HepG2 (cell line): ENCODE results near the gene TMEM238. TPM values are rescaled to one million over a fixed set of nuclear protein-coding genes. Genes with fewer than 3 reads are reported as not detected.

ENCODE experiments used
- ATAC-seq: fragments of 200-7000 bp; cut with Tn5 transposase; 3 replicates; pipeline ENCODE4 v1.9.1; 2020; ENCODE audit warnings: mild to moderate bottlenecking, moderate library complexity
- BruUV-seq: library from RNA; stranded (reverse); fragments of 400-500 nt; replicated peaks from 2 replicates; lab custom pipeline; 2021; lab: Mats Ljungman, UMichigan
- CTCF ChIA-PET: fragments of 300-600 bp; formaldehyde crosslinking; extraction: SDS; loops from one replicate; lab custom pipeline; 2021; ENCODE audit warnings: low total read pairs, inconsistent platforms, low intra/inter-chr PET ratio; lab: Yijun Ruan, JAX
- POLR2A ChIA-PET: fragments of 350-600 bp; sonication (Branson Sonifier 250); formaldehyde crosslinking; loops from one replicate; lab custom pipeline; 2020; ENCODE audit warnings: antibody characterized with exemption, inconsistent platforms; lab: Yijun Ruan, JAX
- DNase-seq: peaks from one replicate; pipeline ENCODE4 v3.0.0-alpha.2; 2015; ENCODE audit warnings: low spot score
- FAIRE-seq: peaks from 3 replicates; lab custom pipeline; 2011; peaks lifted over from hg19 to GRCh38; lab: Jason Lieb, UNC
- H2AFZ ChIP-seq: one replicate; pipeline ENCODE4 v1.6.1; 2011; ENCODE audit warnings: low read length, inconsistent platforms
- H3K27ac ChIP-seq: fragments of 300-600 bp; 3 replicates; pipeline ENCODE4 v1.8.0; 2011; ENCODE audit warnings: mixed run types, mild to moderate bottlenecking, mixed read lengths, low read length, inconsistent platforms; ENCODE audit not compliant: insufficient read depth; ENCODE audit errors: extremely low read length
- H3K27me3 ChIP-seq, 2 experiments: fragments of 200-600 bp in 1 of 2; 2 replicates in 1 of 2; 3 replicates in 1 of 2; pipeline versions ENCODE4 v1.6.0 to v1.8.0; 2011; ENCODE audit warnings: low read length in 2 of 2, mild to moderate bottlenecking in 2 of 2, moderate library complexity in 2 of 2, inconsistent platforms in 1 of 2; ENCODE audit not compliant: insufficient read depth in 2 of 2, control insufficient read depth in 1 of 2
- H3K36me3 ChIP-seq, 2 experiments: fragments of 200-600 bp in 1 of 2; replicated peaks in 1 of 2; 2 replicates in 1 of 2; 3 replicates in 1 of 2; pipeline versions ENCODE4 v1.5.1 to v1.8.0; 2011; ENCODE audit warnings: low read length in 2 of 2, inconsistent platforms in 1 of 2; ENCODE audit not compliant: insufficient read depth in 2 of 2, control insufficient read depth in 1 of 2
- H3K4me1 ChIP-seq: 2 replicates; pipeline ENCODE4 v1.5.1; 2012; ENCODE audit warnings: low read length, inconsistent platforms; ENCODE audit not compliant: insufficient read depth
- H3K4me2 ChIP-seq: 2 replicates; pipeline ENCODE4 v1.6.0; 2011; ENCODE audit warnings: low read depth, low read length, inconsistent platforms
- H3K4me3 ChIP-seq, 3 experiments: fragments of 200-600 bp in 1 of 3; sonication (generic), shearing (Covaris generic) in 1 of 3; replicated peaks in 1 of 3; 2 replicates each; pipeline ENCODE4 v1.5.1; 2011 to 2016; ENCODE audit warnings: low read length in 3 of 3, inconsistent platforms in 2 of 3, low read depth in 2 of 3, mild to moderate bottlenecking in 2 of 3, control low read depth in 1 of 3, mixed read lengths in 1 of 3; ENCODE audit not compliant: insufficient read depth in 1 of 3
- H3K79me2 ChIP-seq: one replicate; pipeline ENCODE4 v1.6.1; 2011; ENCODE audit warnings: low read length, inconsistent platforms; ENCODE audit not compliant: insufficient read depth
- H3K9ac ChIP-seq: 2 replicates; pipeline ENCODE4 v1.6.0; 2011; ENCODE audit warnings: mild to moderate bottlenecking, low read depth, low read length, inconsistent platforms; ENCODE audit not compliant: insufficient read depth
- H3K9me3 ChIP-seq: 2 replicates; pipeline ENCODE4 v1.5.1; 2012; ENCODE audit warnings: mild to moderate bottlenecking, low read length
- H4K20me1 ChIP-seq: 2 replicates; pipeline ENCODE4 v1.6.0; 2011; ENCODE audit warnings: inconsistent platforms, mild to moderate bottlenecking, low read length, moderate library complexity; ENCODE audit not compliant: insufficient read depth
- ATF1 ChIP-seq: IDR thresholded peaks from 2 replicates; pipeline ENCODE4 v1.6.1; 2016; ENCODE audit warnings: mild to moderate bottlenecking, control low read depth
- CENPBD1 ChIP-seq: sonication (generic); formaldehyde crosslinking; IDR thresholded peaks from 2 replicates; pipeline ENCODE4 v1.8.0; 2022; ENCODE audit warnings: missing genetic modification reagents, low read depth, mild to moderate bottlenecking, borderline replicate concordance
- EED ChIP-seq: sonication (generic); formaldehyde crosslinking; IDR thresholded peaks from 2 replicates; pipeline ENCODE4 v1.5.0; 2020; ENCODE audit warnings: mild to moderate bottlenecking, missing genetic modification reagents
- HNF1B ChIP-seq: sonication (generic); formaldehyde crosslinking; IDR thresholded peaks from 2 replicates; pipeline ENCODE4 v1.5.1; 2020; ENCODE audit warnings: mild to moderate bottlenecking, moderate library complexity, missing genetic modification reagents
- MAFF ChIP-seq: IDR thresholded peaks from 2 replicates; pipeline ENCODE4 v1.6.1; 2011; ENCODE audit warnings: low read depth, low read length, improper control_type of control experiment
- MEIS2 ChIP-seq: sonication (generic); formaldehyde crosslinking; IDR thresholded peaks from 2 replicates; pipeline ENCODE4 v1.9.0; 2021; ENCODE audit warnings: mild to moderate bottlenecking, missing genetic modification reagents
- NFE2 ChIP-seq: sonication (generic); formaldehyde crosslinking; IDR thresholded peaks from 2 replicates; pipeline ENCODE4 v1.4.0; 2020; ENCODE audit warnings: missing genetic modification reagents
- PRDM4 ChIP-seq: sonication (generic); formaldehyde crosslinking; IDR thresholded peaks from 2 replicates; pipeline ENCODE4 v1.9.0; 2021; ENCODE audit warnings: missing genetic modification reagents, borderline replicate concordance
- SATB2 ChIP-seq: sonication (generic); formaldehyde crosslinking; IDR thresholded peaks from 2 replicates; pipeline ENCODE4 v1.5.0; 2020; ENCODE audit warnings: missing genetic modification reagents
- STAT6 ChIP-seq: sonication (generic); formaldehyde crosslinking; IDR thresholded peaks from 2 replicates; pipeline ENCODE4 v1.4.0; 2020; ENCODE audit warnings: missing genetic modification reagents, mild to moderate bottlenecking, borderline replicate concordance
- TFDP1 ChIP-seq: IDR thresholded peaks from 2 replicates; pipeline ENCODE4 v1.6.1; 2016; ENCODE audit warnings: missing compliant biosample characterization, missing genetic modification reagents, borderline replicate concordance
- ZNF317 ChIP-seq: sonication (generic); formaldehyde crosslinking; IDR thresholded peaks from 2 replicates; pipeline ENCODE4 v1.5.0; 2020; ENCODE audit warnings: mild to moderate bottlenecking, missing genetic modification reagents
- ZNF430 ChIP-seq: sonication (generic); formaldehyde crosslinking; IDR thresholded peaks from 2 replicates; pipeline ENCODE4 v1.9.0; 2021; ENCODE audit warnings: mild to moderate bottlenecking, missing genetic modification reagents
- ZNF557 ChIP-seq: sonication (generic); formaldehyde crosslinking; IDR thresholded peaks from 2 replicates; pipeline ENCODE4 v1.4.0; 2020; ENCODE audit warnings: missing genetic modification reagents
- ZNF605 ChIP-seq: sonication (generic); formaldehyde crosslinking; IDR thresholded peaks from 2 replicates; pipeline ENCODE4 v1.8.0; 2022; ENCODE audit warnings: mild to moderate bottlenecking, missing genetic modification reagents
- ZNF713 ChIP-seq: sonication (generic); formaldehyde crosslinking; IDR thresholded peaks from 2 replicates; pipeline ENCODE4 v1.4.0; 2020; ENCODE audit warnings: mild to moderate bottlenecking, missing genetic modification reagents
- ZNF724P ChIP-seq: sonication (generic); formaldehyde crosslinking; IDR thresholded peaks from 2 replicates; pipeline ENCODE4 v1.8.0; 2022; ENCODE audit warnings: missing genetic modification reagents, borderline replicate concordance
- ZNF775 ChIP-seq: sonication (generic); formaldehyde crosslinking; IDR thresholded peaks from 2 replicates; pipeline ENCODE4 v1.4.0; 2020; ENCODE audit warnings: missing genetic modification reagents, mild to moderate bottlenecking, moderate library complexity, borderline replicate concordance
- WGBS: methylation state at CpG from one replicate; pipeline ENCODE4 v1.1.6; 2017; ENCODE audit warnings: low lambda C conversion rate; 5-methylcytosine and 5-hydroxymethylcytosine counted together
- in situ Hi-C: cut with HindIII; loops from 2 replicates; pipeline ENCODE4 v1.10.0; 2017; ENCODE audit warnings: low pct_unique_long_range_greater_than_20kb; ENCODE audit not compliant: extremely low pct_ligation_motif_present
- intact Hi-C: fragments of 100-400 bp; cut with micrococcal nuclease; formaldehyde crosslinking; loops from one replicate; pipeline ENCODE4 v1.10.0; 2022; ENCODE audit not compliant: unreplicated experiment
- polyA plus RNA-seq, 8 experiments: library from polyadenylated mRNA; depleted of rRNA in 3 of 8; stranded (reverse) in 7 of 8; unstranded in 1 of 8; fragments of >200 nt; fragmentation: Illumina TruSeq in 4 of 8; extraction: Trizol in 4 of 8; gene quantifications; 2 replicates each; pipeline versions ENCODE4 v1.2.1 to v1.2.3, GENCODE V29; 2011 to 2016; ENCODE audit warnings: low read depth in 4 of 8, missing spikeins in 1 of 8, mixed read lengths in 1 of 8; ENCODE audit not compliant: insufficient read depth in 1 of 8
- total RNA-seq, 5 experiments: library from RNA; depleted of rRNA; stranded (reverse); fragments of >200 nt; fragmentation: Illumina TruSeq; extraction: Trizol; gene quantifications; 2 replicates each; pipeline ENCODE4 v1.2.3, GENCODE V29; 2016; ENCODE audit warnings: low read depth in 1 of 5

TMEM238 gene
- total and polyA plus RNA-seq, 2 of the 13 experiments (the other 11 are each of a cell fraction or from before 2014, with no cell fraction given), result not detected

GRCh38 chr19:55344444-55344843 lies 39.6 kb downstream of the TMEM238 start:
- no peak overlapping the region for H2AFZ ChIP-seq
- no peak overlapping the region for H3K27ac ChIP-seq
- TF ChIP-seq PRDM4, result no peak
- TF ChIP-seq TFDP1 (CRISPR knock-in tag), result no peak
- TF ChIP-seq CENPBD1, result no peak
- no peak for TF ChIP-seq ZNF724P
- no peak for TF ChIP-seq ATF1 (CRISPR knock-in tag)
- no peak for TF ChIP-seq ZNF775 (CRISPR knock-in tag)
- TF ChIP-seq NFE2, result no peak
- no peak for TF ChIP-seq ZNF605 (CRISPR knock-in tag)
- no peak for TF ChIP-seq ZNF317 (CRISPR knock-in tag)
- no peak for TF ChIP-seq MEIS2
- no peak for TF ChIP-seq EED
- no peak for TF ChIP-seq ZNF430 (CRISPR knock-in tag)
- no peak for TF ChIP-seq STAT6 (CRISPR knock-in tag)
- TF ChIP-seq ZNF557 (CRISPR knock-in tag), result no peak
- no peak for TF ChIP-seq SATB2 (CRISPR knock-in tag)
- TF ChIP-seq ZNF713 (CRISPR knock-in tag), result no peak
- no peak for TF ChIP-seq MAFF
- TF ChIP-seq HNF1B (CRISPR knock-in tag), result no peak
- TF ChIP-seq, all 625 proteins: peak for 0
- ChIA-PET CTCF (no interaction called here), POLR2A (no interaction called here)
- Histone ChIP-seq H3K4me3 (no peak overlapping the region), H3K27me3 (no peaks in the 10 kb centered on the region; a peak in 2 of 5 replicates), H3K36me3 (peaks cover 2 to 7% of the 10 kb centered on the region in 2 experiments; a peak in 3 of 5 replicates), H4K20me1 (peaks cover 3% of the 10 kb centered on the region; the same call in 1 of the 2 replicates), H3K4me2 (no peak overlapping the region), H3K4me1 (peaks cover 12% of the 10 kb centered on the region), H3K9me3 (no peaks in the 10 kb centered on the region), H3K79me2 (peaks cover 5% of the 10 kb centered on the region), H3K9ac (no peak overlapping the region)
- intact Hi-C loops, result no loop called here
- 95% methylated on average over 3 of the region's 9 CpGs for WGBS
- no TSS peak for BruUV-seq
- ATAC-seq, result no peak
- FAIRE-seq, result no peak
- in situ Hi-C loops, result no loop called here
- no peak for DNase-seq
